Heart left ventricle (tissue), 13 donors: ENCODE measurements around the gene TMEM52.

Source experiments
- POLR2A ChIP-seq, 2 donors: fragments of 450-650 bp; IDR thresholded peaks; one replicate each; pipeline ENCODE4 v1.6.1; 2017; ENCODE audit warnings: antibody characterized with exemption in 2 of 2, mild to moderate bottlenecking in 2 of 2, moderate library complexity in 2 of 2
- TF ChIP-seq, protein P1 (sequence below), 12 donors: fragments of 200-600 bp; sonication (generic) in 4 of 12; IDR thresholded peaks; one replicate each; pipeline versions ENCODE4 v1.5.0 to v1.8.0; 2018 to 2022; ENCODE audit warnings: antibody characterized with exemption in 12 of 12, mild to moderate bottlenecking in 5 of 12
- donor health status: ischemic (EF 13 %, LVEDD 7.1; RV severe dilation, severe dysfunction).
- donor health status: DM: no; HTN: yes; CAD: no.
- donor health status: DM: no; HTN: no; CAD: no.
- donor health status: ischemic (EF 25% LVEDD 6.9; RV normal size, moderate dysfunction).
- donor health status: ischemic (EF 25% LVEDD 5.7; RV mildly dilated, moderate dysfunction).
- donor health status: ischemic (EF 35%, LVEDD 5.7; RV mildly dilated, moderate dysfunction).
- donor health status: nonischemic (EF 11% LVEDD 7.7; RV severe dilation, severe dysfunction).
- donor health status: DM: yes; HTN: yes; CAD: no.
- donor health status: PGD.
- donor health status: ischemic (EF 29% LVEDD 5.4; RV normal size, mild dysfunction).
- donor health status: nonischemic (EF 23%, LVEDD 6.1; RV moderate dilation, normal function).

DNA sequence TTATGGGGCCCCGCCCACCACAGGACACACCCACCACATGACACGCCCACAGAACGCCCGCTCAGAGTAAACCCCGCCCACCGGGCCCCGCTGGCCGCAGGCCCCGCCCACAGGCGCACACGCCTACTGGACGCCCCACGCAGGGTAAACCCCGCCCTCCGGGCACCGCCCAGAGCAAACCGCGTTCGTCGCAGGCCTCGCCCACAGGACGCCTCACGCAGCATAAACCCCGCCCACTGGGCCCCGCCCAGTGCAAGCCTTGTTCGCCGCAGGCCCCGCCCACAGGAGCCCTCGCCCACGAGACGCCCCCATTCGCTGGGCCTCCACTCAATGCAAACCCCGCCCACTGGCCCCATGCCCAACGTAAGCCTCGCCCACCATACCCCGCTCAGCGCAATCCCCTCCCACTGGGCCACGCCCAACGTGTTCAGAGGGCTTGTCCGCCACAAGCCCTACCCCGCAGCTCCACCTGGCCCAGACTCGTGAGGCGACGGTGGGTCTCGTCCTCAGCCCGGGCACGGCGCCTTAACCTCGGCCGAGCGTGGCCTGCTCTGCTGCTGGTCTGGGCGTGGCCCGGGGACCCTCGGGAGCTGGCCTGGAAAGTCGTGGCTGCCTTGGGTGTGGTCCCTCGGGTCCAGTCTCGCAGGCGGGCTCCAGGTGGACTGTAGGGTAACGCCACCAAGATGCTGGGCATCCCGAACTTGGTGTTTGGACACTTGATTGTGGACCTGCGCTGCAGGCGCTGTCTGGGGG is 401 bp upstream of the TMEM52 start:
- TF ChIP-seq, protein P1, sequence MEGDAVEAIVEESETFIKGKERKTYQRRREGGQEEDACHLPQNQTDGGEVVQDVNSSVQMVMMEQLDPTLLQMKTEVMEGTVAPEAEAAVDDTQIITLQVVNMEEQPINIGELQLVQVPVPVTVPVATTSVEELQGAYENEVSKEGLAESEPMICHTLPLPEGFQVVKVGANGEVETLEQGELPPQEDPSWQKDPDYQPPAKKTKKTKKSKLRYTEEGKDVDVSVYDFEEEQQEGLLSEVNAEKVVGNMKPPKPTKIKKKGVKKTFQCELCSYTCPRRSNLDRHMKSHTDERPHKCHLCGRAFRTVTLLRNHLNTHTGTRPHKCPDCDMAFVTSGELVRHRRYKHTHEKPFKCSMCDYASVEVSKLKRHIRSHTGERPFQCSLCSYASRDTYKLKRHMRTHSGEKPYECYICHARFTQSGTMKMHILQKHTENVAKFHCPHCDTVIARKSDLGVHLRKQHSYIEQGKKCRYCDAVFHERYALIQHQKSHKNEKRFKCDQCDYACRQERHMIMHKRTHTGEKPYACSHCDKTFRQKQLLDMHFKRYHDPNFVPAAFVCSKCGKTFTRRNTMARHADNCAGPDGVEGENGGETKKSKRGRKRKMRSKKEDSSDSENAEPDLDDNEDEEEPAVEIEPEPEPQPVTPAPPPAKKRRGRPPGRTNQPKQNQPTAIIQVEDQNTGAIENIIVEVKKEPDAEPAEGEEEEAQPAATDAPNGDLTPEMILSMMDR (IDR thresholded peaks at IDR 0.05): no peak
- no peak for TF ChIP-seq POLR2A (IDR thresholded peaks at IDR 0.05)
